ENCODE results near the gene MT1F. TPM values are rescaled to one million over a fixed set of nuclear protein-coding genes. Genes with fewer than 3 reads are reported as not detected.
A peak's percentile ranks its signal among the peaks of the same experiment; 100 is the strongest.
"Not testable (repeated sequence)": the region's sequence is repeated elsewhere in the genome, so short reads cannot be mapped to it uniquely, and the experiment has no call there.

MT1F gene
- total RNA-seq (2014; rRNA removed; shearing (Covaris generic)), result not detected in 2 replicates

DNA sequence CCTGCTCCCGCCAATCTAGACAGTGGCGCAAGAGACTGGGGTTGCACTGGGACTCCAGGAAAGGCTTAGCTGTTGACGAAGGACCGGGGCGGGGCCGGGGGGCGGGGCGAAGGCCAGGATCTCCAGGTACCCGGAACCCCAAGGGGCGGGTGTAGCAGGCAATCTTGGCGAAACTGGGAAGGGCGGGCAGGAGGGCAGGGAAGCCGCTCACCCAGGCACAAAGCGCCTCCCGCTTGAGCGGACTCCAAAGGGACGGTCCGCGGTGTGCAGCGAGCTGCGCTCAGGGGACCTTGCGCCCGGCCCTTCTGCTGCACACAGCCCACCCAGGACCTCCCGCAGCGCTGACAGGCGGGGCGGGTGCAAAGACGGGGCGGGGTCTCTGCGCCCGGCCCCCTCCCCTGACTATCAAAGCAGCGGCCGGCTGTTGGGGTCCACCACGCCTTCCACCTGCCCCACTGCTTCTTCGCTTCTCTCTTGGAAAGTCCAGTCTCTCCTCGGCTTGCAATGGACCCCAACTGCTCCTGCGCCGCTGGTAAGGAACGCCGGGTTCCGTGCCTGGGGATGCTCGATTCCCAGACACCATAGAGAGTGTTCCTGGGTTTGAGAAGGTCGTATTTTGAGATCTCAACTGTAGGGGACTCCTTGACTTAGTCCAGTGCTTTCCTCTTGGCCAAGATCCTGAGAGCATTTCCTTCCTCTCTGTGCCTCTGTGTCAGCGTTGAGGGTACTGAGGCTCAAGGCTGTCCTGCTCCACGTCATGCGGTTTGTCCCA lies at the start of gene MT1F:
Gene MT1F, plus strand, starts transcription at position 405 of the 772 bp plus-strand sequence. Its CDS starts 100 bp downstream, at position 505.
- no peak for DNase-seq (ENCODE audit: low spot score)

GRCh38 chr16:56608043-56608875 lies 49.5 kb upstream of the MT1F start, which contains the start of gene MT2A:
MT2A (plus strand) TSS chr16:56608584; CDS start chr16:56608656, 72 bp downstream.
- DNase-seq (ENCODE audit: low spot score), result peak; percentile 97

DNA sequence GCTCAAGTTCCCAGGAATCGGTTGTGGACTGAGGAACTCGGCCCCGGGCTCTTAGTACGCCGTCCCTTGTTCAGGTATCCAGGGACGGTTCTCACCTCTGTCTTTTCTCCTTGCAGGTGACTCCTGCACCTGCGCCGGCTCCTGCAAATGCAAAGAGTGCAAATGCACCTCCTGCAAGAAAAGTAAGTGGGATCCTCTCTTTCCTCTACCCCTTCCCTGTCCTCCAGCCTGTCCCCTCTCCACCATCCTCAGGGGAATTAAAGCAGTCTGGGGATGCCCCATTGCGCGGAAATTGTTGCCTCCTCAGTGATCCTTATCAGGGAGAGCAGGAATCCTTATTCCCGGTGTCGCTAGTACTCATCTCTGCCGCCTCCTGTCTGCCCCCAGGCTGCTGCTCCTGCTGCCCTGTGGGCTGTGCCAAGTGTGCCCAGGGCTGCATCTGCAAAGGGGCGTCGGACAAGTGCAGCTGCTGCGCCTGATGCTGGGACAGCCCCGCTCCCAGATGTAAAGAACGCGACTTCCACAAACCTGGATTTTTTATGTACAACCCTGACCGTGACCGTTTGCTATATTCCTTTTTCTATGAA lies 48.8 kb upstream of the MT1F start:
- DNase-seq (ENCODE audit: low spot score), result peak; percentile 47

- peak; percentile 82 for DNase-seq (ENCODE audit: low spot score)
Observed at GRCh38 chr16:56609463-56609921, 48.3 kb upstream of the MT1F start.

DNA sequence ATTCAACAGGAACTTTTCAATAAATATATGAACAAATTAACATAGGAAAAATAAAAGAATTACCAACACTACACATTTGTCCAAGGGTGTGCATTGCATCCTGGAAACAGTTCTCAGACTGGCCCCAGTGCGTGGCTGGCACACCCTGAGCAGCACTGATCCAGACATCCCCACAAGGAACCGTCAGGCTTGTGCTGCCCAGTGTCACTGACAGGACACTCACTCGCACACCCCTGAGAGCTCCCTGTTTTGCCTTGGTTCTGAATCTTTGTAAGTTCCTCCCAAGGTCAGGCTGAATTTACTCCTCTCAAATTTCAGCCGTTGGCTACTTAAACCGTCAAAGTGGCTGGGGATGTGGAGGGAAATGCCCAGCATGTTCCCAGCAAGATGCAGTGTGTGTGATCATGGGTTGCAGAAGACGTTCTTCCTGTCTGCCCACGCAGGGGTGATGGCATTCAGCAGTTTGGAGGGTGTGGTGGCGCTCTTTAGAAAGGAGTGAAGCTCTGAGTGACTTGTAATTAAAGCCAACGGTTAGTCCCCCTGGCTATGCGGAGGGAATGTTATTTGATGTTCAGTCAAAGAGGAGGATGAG lies 47.6 kb upstream of the MT1F start:
- peak; percentile 88 for DNase-seq (ENCODE audit: low spot score)

DNA sequence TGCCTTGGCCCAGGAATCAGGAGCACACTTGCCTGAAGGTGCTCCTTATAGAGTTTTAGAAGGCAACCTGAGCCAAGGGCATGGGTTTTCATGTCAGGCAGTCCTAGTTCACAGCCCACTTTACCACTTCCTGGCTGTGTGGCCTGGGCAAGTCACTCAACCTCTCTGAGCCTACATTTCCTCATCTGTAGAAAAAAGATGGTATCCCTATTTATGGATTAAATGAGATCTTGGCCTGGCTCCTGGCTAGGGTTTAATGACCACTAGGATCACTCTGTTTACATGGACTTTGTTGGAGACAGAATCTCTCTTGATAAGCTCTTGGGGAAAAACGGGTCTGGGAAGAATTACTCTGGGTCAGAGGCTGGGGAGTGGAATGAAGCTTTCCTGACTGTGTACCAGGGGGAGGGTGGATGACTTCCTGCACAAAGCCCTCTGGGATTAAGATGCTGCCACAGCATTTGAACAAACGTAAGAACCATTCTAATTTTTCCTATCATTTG lies 47.1 kb upstream of the MT1F start:
- DNase-seq (ENCODE audit: low spot score), result peak; percentile 33

DNA sequence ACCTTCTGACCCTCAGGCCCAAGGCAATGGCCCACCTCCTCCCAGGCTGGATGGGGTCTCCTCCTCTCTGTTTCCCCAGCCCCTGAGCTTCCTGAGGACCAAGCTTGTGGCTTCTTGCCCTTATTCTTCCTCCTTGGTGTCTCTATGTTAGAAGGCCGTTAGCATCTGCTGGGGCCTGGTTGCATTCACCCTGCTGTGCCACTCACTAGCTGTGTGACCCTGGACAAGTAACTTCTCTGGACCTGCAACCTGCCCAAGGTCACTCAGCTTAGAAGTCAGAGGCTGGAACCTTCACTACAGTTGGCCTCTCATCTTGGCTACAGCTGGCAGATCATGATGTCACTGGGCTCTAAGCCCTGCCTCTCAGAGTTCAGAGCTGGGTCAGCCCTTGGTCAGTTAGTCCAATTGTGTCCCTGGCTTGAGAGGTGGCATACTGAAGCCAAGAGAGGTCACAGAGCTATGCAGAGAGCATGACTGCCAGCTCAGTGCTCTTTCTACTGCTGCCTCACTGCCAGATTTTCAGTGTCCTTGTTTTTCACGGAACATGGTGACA lies 46.4 kb upstream of the MT1F start:
- peak; percentile 60 for DNase-seq (ENCODE audit: low spot score)

- no peak for DNase-seq (ENCODE audit: low spot score)
Observed at GRCh38 chr16:56613706-56614105, 44.1 kb upstream of the MT1F start.

DNA sequence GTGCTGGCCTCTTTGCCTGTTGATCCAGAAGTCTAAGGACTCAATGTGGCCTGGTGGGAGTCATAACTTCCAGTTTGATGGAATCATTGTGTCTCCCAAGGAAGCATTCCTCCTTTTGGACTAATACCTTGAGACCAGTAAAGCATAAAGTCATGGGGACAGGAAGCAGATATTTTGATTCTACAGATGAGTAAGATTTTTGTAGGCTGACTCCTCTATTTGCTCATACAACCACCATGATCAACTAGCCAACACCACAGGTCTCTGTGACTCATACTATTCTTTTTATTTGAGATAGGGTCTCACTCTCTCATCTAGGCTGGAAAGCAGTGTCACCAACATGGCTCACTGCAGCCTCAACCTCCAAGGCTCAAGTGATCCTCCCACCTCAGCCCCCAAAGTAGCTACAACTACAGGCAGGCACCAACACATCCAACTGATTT lies 43.2 kb upstream of the MT1F start:
- DNase-seq (ENCODE audit: low spot score), result peak; percentile 95

- DNase-seq (ENCODE audit: low spot score), result peak; percentile 59
Observed at GRCh38 chr16:56615353-56615752, 42.4 kb upstream of the MT1F start.

DNA sequence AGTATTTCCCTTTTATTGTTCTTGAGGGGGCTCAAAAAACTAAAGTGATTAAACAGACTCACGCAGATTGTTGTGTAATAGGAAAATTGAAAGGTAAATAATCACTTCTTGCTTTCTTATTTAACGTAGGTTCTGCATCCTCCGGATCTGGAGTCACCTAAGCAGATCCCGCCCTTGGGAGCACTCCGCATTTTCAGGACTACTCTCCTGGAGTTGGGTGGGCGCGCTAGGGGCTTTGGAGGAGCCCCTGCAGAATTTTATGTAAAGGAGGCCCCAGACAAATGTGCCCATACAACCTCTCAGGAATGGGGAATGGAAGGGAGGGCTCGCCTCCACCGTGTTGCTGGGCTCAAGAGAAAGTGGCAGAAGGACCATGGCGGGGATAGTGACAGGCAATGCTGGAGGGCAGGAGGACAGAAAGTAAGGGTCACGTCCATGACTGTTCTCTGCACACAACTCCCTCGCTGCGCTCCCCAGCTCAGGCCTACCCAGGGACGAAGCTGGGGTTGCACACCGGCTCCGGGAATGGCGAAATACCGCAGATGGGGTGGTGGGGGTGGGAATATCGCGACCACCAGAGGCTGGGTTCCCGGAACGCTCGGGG lies 41.0 kb upstream of the MT1F start:
- no peak for DNase-seq (ENCODE audit: low spot score)

- no peak for DNase-seq (ENCODE audit: low spot score)
Observed at GRCh38 chr16:56617212-56618085, 40.3 kb upstream of the MT1F start.

DNA sequence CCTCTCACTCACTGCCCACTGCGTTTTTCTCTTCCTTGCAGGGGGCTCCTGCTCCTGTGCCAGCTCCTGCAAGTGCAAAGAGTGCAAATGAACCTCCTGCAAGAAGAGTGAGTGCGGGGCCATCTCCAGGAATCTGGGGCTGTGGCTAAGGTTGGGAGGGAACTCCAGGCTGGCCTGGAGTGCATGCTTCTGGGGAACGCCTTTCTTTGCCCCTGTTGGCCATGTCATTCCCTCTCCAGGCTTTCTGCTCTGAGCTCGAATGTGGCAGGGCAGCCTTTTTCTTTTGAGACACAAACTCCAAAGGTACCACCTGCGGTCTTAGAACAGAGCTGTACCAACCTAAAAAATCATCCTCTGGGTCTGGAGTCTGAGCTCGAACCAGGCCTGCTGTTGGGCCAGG lies 39.6 kb upstream of the MT1F start:
- DNase-seq (ENCODE audit: low spot score), result no peak

DNA sequence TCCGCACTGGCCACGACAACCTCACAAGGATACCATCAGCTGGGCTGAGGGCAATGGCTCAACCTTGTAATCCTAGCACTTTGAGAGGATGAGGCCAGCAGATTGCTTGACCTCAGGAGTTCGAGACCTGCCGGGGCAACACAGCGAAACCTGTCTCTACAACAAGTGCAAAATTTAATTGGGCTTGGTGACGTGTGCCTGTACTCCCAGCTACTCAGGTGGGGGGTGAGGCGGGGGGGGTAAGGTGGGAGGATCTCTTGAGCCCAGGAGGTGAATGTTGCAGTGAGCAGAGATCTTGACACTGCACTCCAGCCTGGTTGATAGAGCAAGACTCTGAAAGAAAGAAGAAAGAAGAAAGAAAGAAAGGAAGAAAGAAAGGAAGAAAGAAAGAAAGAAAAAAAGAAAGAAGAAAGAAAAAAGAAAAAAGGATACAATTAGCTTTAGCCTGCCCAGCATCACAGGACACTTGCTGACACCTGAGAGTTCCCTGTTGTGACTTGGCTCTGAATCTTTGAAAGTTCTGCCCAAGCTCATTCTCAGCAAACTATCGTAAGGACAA lies 37.3 kb upstream of the MT1F start:
- DNase-seq (ENCODE audit: low spot score), result no peak

- not testable (repeated sequence) for DNase-seq (ENCODE audit: low spot score)
Observed at GRCh38 chr16:56621665-56622445, 35.9 kb upstream of the MT1F start.

DNA sequence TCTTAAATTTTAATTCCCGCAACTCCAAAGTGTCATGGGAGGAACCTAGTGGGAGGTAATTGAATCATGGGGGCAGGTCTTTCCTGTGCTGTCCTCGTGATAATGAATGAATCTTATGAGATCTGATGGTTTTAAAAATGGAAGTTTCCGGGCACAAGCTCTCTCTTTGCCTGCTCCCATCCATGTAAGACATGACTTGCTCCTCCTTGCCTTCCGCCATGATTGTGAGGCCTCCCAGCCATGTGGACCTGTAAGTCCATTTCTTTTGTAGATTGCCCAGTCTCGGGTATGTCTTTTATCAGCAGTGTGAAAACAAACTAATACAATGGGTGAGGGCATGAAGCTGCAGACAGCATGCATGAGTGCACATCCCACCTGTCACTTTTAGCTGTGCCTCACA lies 34.6 kb upstream of the MT1F start:
- not testable (repeated sequence) for DNase-seq (ENCODE audit: low spot score)

DNA sequence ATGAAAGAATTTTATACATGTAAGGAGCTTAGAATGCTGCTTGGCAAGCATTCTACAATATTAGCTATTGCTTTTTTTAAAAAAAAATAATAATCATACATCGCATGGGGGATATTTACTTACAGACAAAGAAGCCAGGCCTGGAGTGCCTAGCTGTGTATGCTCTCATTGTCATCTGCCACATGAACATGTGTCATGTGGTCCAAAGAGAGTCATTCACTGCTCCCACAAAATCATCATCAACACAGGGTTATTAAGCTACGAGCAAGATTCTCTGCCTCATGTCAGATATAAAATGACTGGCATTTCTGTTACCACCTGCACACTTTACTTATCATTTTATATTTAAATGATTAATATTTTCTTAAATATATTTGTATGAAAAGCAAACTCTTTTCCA lies 34.1 kb upstream of the MT1F start:
- DNase-seq (ENCODE audit: low spot score), result no peak

GRCh38 chr16:56625140-56625942 lies 32.4 kb upstream of the MT1F start, which contains the start of gene MT1E:
MT1E (plus strand) TSS chr16:56625781; CDS start chr16:56625852, 71 bp downstream.
- no peak for DNase-seq (ENCODE audit: low spot score)

All from A172 (cell line).